NT2/D1 (cell line): ENCODE measurements around the gene MTERF4.
A peak's percentile ranks its signal among the peaks of the same experiment; 100 is the strongest.
"Not testable (repeated sequence)": the region's sequence is repeated elsewhere in the genome, so short reads cannot be mapped to it uniquely, and the experiment has no call there.

Experiments used
- DNase-seq: peaks from one replicate; pipeline ENCODE4 v3.0.0-alpha.2; 2011; ENCODE audit warnings: low read depth, low spot score
- H3K27me3 ChIP-seq: 2 replicates; pipeline ENCODE4 v1.6.0; 2011; ENCODE audit warnings: mild to moderate bottlenecking; ENCODE audit not compliant: insufficient read length, insufficient read depth
- H3K36me3 ChIP-seq: 2 replicates; pipeline ENCODE4 v1.6.1; 2011; ENCODE audit warnings: mild to moderate bottlenecking, low read length, mixed read lengths; ENCODE audit not compliant: insufficient read depth, insufficient read length
- H3K4me1 ChIP-seq: 2 replicates; pipeline ENCODE4 v1.5.1; 2011; ENCODE audit not compliant: insufficient read depth, insufficient read length
- H3K4me3 ChIP-seq: 2 replicates; pipeline ENCODE4 v1.5.1; 2011; ENCODE audit warnings: low read depth; ENCODE audit not compliant: insufficient read length
- H3K9ac ChIP-seq: 2 replicates; pipeline ENCODE4 v1.6.0; 2011; ENCODE audit warnings: low read depth; ENCODE audit not compliant: insufficient read length
- H3K9me3 ChIP-seq: 2 replicates; pipeline ENCODE4 v1.5.1; 2011; ENCODE audit warnings: mild to moderate bottlenecking, low read length; ENCODE audit not compliant: insufficient read depth
- SUZ12 ChIP-seq: IDR thresholded peaks from 2 replicates; pipeline ENCODE4 v1.6.1; 2011; ENCODE audit not compliant: insufficient read length, insufficient read depth; ENCODE audit errors: extremely low read depth
- YY1 ChIP-seq: IDR thresholded peaks from 2 replicates; pipeline ENCODE4 v1.6.1; 2011; ENCODE audit not compliant: insufficient read length, insufficient read depth
- ZNF274 ChIP-seq: IDR thresholded peaks from 2 replicates; pipeline ENCODE4 v1.6.1; 2011; ENCODE audit warnings: mild to moderate bottlenecking, low read depth, low read length

MTERF4 gene

DNA sequence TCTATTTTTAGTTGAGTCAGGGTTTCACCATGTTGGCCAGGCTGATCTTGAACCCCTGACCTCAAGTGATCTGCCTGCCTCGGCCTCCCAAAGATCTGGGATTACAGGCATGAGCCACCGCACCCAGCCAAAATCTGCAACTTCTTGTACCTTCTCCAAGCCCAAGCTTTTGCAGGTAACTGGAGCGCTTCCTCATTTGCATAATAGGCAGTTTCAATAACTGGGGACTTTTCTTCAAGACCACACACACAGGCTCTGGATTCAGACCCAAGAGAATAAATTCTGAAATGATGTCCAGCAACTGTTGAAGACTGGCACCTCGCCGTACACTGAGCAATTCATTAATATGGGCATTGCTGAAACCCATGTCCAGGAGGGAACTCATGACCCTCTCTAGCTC is 2.8 kb downstream of the MTERF4 start:
- H3K4me1 ChIP-seq = peaks cover 5% of the 10 kb centered on the region
- no peak for DNase-seq
- TF ChIP-seq ZNF274 = no peak
- H3K9ac ChIP-seq = no peak overlapping the region
- no peak overlapping the region for H3K4me3 ChIP-seq
- no peaks in the 10 kb centered on the region for H3K9me3 ChIP-seq
- no peaks in the 10 kb centered on the region for H3K27me3 ChIP-seq
- peaks cover 58% of the 10 kb centered on the region for H3K36me3 ChIP-seq

DNA sequence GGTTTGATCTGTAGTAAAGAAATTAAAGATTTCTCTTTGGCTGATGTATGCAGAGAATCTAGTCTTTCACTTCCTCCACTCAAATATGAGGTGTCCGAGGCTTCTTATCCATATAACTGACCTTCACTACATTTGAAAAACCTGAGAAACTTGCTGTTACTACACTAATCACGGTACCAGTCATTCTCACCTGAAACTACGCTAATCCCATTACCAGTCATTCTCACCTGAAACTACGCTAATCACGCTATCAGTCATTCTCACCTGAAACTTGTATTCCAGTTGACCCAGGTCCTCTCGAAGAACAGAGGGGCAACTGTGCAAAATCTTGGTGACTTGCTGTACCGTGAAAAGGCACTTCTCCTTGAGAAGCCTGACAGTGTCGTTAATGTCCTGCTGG is 5.1 kb downstream of the MTERF4 start:
- no peak for TF ChIP-seq ZNF274
- no peak for TF ChIP-seq SUZ12
- TF ChIP-seq YY1 = no peak
- no peaks in the 10 kb centered on the region for H3K9me3 ChIP-seq
- DNase-seq = no peak
- no peaks in the 10 kb centered on the region for H3K27me3 ChIP-seq
- no peak overlapping the region for H3K4me3 ChIP-seq
- no peak overlapping the region for H3K9ac ChIP-seq
- H3K4me1 ChIP-seq = peaks cover 14% of the 10 kb centered on the region
- H3K36me3 ChIP-seq = peaks cover 81% of the 10 kb centered on the region

DNA sequence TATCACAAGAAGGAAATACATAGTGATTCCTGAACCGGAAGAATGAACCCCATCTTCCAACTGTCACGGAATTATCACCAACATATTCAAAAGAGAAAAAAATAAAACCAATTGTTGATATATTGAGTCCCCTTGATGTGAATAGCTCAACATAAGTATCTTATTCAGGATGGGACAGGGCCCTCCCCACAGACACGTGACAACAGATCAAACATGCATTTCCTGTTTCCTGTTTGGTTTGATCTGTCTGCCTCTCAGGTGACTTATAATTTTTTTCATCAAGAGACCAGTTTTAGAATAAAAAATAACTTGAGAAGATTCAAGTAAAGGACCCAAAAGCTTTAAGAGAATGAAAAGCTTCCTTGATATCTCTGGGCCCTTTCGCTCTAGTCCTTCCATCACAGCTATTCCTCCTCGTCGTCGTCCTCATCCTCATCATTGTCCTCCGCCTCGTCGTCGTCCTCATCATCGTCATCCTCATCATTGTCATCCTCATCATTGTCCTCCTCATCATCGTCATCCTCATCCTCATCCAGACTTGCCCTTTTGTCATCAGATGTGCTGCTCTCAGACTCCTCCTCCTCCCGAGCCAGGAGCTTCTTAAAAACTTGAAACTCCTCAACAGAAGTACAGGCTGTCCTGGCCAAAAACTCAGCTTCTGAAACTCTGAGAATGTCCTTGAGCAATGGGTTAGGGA is 6.3 kb downstream of the MTERF4 start:
- no peak for DNase-seq
- Histone ChIP-seq H3K27me3 (no peaks in the 10 kb centered on the region), H3K36me3 (peaks cover 91% of the 10 kb centered on the region), H3K4me3 (no peak overlapping the region), H3K9me3 (no peaks in the 10 kb centered on the region), H3K4me1 (peaks cover 17% of the 10 kb centered on the region), H3K9ac (no peak overlapping the region)
- TF ChIP-seq ZNF274 (no peak), SUZ12 (no peak), YY1 (no peak)

- no peak for DNase-seq
- H3K27me3 ChIP-seq = no peaks in the 10 kb centered on the region
- peaks cover 17% of the 10 kb centered on the region for H3K4me1 ChIP-seq
- peaks cover 87% of the 10 kb centered on the region for H3K36me3 ChIP-seq
- TF ChIP-seq YY1 (no peak), ZNF274 (no peak), SUZ12 (no peak)
- no peaks in the 10 kb centered on the region for H3K9me3 ChIP-seq
- peak overlapping the region; percentile 66 for H3K9ac ChIP-seq
- H3K4me3 ChIP-seq = no peak overlapping the region
These were observed 7.1 kb downstream of the MTERF4 start for GRCh38 chr2:241094924-241095420.

GRCh38 chr2:241094172-241094571 is 7.9 kb downstream of the MTERF4 start:
- peaks cover 21% of the 10 kb centered on the region for H3K4me1 ChIP-seq
- no peak for TF ChIP-seq YY1
- H3K9me3 ChIP-seq = no peaks in the 10 kb centered on the region
- H3K4me3 ChIP-seq = no peak overlapping the region
- DNase-seq = no peak
- H3K27me3 ChIP-seq = no peaks in the 10 kb centered on the region
- H3K9ac ChIP-seq = no peak overlapping the region
- peaks cover 87% of the 10 kb centered on the region for H3K36me3 ChIP-seq

- H3K4me3 ChIP-seq, H3K27me3 ChIP-seq, DNase-seq, H3K9me3 ChIP-seq, H3K9ac ChIP-seq: not testable (repeated sequence)
- Histone ChIP-seq H3K36me3 (peaks cover 84% of the 10 kb centered on the region), H3K4me1 (peaks cover 26% of the 10 kb centered on the region)
These were observed 8.8 kb downstream of the MTERF4 start for GRCh38 chr2:241093133-241093781.

DNA sequence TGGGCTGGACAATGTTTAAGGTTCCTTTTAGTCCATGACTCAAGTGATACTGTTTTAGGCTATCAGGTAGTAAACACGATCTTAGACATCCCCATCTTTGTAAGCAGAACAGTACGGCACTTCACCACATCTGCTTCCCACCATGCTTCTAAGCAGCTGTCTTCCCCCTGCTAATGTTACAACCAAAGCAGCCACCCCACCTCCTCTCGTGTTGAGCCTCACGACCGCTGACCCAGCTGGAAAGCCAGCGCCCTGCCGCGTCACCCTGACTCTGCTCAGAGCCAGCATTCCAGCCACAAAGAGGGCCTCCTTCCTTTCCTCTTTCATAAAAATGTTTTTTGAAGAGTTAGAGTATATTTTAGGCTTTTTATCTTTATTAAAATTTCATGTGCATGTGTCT is 9.4 kb downstream of the MTERF4 start:
- no peak overlapping the region for H3K9ac ChIP-seq
- TF ChIP-seq SUZ12 (no peak), ZNF274 (no peak), YY1 (no peak)
- H3K27me3 ChIP-seq = no peaks in the 10 kb centered on the region
- H3K4me1 ChIP-seq = peaks cover 27% of the 10 kb centered on the region
- no peaks in the 10 kb centered on the region for H3K9me3 ChIP-seq
- peaks cover 79% of the 10 kb centered on the region for H3K36me3 ChIP-seq
- no peak for DNase-seq
- no peak overlapping the region for H3K4me3 ChIP-seq
